HCT116 (cell line): ENCODE data around the gene CFAP97. TPM values are rescaled to one million over a fixed set of nuclear protein-coding genes. Genes with fewer than 3 reads are reported as not detected.

Experiments used
- ATAC-seq: fragments of 200-7000 bp; cut with Tn5 transposase; 2 replicates; pipeline ENCODE4 v1.9.1; 2020; ENCODE audit warnings: mild to moderate bottlenecking, moderate library complexity
- BruUV-seq: library from RNA; stranded (reverse); fragments of 400-500 nt; replicated peaks from 2 replicates; lab custom pipeline; 2021; lab: Mats Ljungman, UMichigan
- CTCF ChIA-PET: fragments of 300-600 bp; sonication (Branson Sonifier 250); formaldehyde crosslinking; loops from one replicate; lab custom pipeline; 2021; ENCODE audit warnings: antibody characterized with exemption; lab: Charles Lee
- POLR2A ChIA-PET: fragments of 300-600, 350-600 bp; sonication (Branson Sonifier 250); formaldehyde crosslinking; loops from one replicate; lab custom pipeline; 2021; ENCODE audit warnings: antibody characterized with exemption; lab: Charles Lee
- RAD21 ChIA-PET, 2 experiments: fragments of 300-600 bp; sonication (Branson Sonifier 250); formaldehyde crosslinking; loops; one replicate each; lab custom pipeline; 2023; ENCODE audit warnings: low total read pairs in 2 of 2; ENCODE audit not compliant: uncharacterized antibody in 2 of 2, unreplicated experiment in 2 of 2, low non-redundant PET in 1 of 2; lab: Charles Lee
- DNase-seq: peaks from one replicate; pipeline ENCODE4 v3.0.0-alpha.2; 2010; ENCODE audit warnings: low read depth, low spot score
- H2AFZ ChIP-seq: fragments of 200-600 bp; shearing (Covaris generic), sonication (generic); 2 replicates; pipeline ENCODE4 v1.6.1; 2017; ENCODE audit warnings: low read depth, mixed run types, mixed read lengths, antibody characterized with exemption, low read length; ENCODE audit not compliant: poor library complexity, severe bottlenecking
- H3K27ac ChIP-seq: 2 replicates; pipeline ENCODE4 v1.5.1; 2012; ENCODE audit warnings: low read depth, low read length
- H3K27me3 ChIP-seq: fragments of 200-600 bp; sonication (generic); 2 replicates; pipeline ENCODE4 v1.6.1; 2016; ENCODE audit warnings: mixed run types, low read length, mixed read lengths; ENCODE audit not compliant: insufficient read depth
- H3K36me3 ChIP-seq, 2 experiments: fragments of 200-500 bp in 1 of 2; fragments of 200-600 bp in 1 of 2; sonication (Bioruptor generic) in 1 of 2; sonication (generic) in 1 of 2; 2 replicates each; pipeline versions ENCODE4 v1.5.1 to v1.6.1; 2014 to 2016; ENCODE audit warnings: low read length in 2 of 2, inconsistent platforms in 1 of 2, mixed read lengths in 1 of 2, mixed run types in 1 of 2; ENCODE audit not compliant: insufficient read depth in 2 of 2, control insufficient read depth in 1 of 2
- H3K4me1 ChIP-seq, 2 experiments: fragments of 200-600 bp in 1 of 2; sonication (generic) in 1 of 2; 2 replicates each; pipeline versions ENCODE4 v1.5.1 to v1.6.1; 2012 to 2017; ENCODE audit warnings: low read length in 2 of 2, inconsistent platforms in 1 of 2, mild to moderate bottlenecking in 1 of 2, mixed read lengths in 1 of 2, mixed run types in 1 of 2, moderate library complexity in 1 of 2; ENCODE audit not compliant: insufficient read depth in 2 of 2, control insufficient read depth in 1 of 2
- H3K4me2 ChIP-seq: fragments of 200-600 bp; sonication (generic); 2 replicates; pipeline ENCODE4 v1.6.1; 2017; ENCODE audit warnings: mixed run types, low read length, mixed read lengths
- H3K4me3 ChIP-seq, 2 experiments: fragments of 200-600 bp in 1 of 2; sonication (generic) in 1 of 2; replicated peaks in 1 of 2; 2 replicates each; pipeline ENCODE4 v1.5.1; 2011 to 2016; ENCODE audit warnings: low read length in 2 of 2, control low read depth in 1 of 2, low read depth in 1 of 2, mild to moderate bottlenecking in 1 of 2, mixed read lengths in 1 of 2, mixed run types in 1 of 2
- H3K79me2 ChIP-seq: fragments of 200-600 bp; sonication (generic); 2 replicates; pipeline ENCODE4 v1.6.1; 2017; ENCODE audit warnings: mild to moderate bottlenecking, mixed run types, low read length, moderate library complexity, mixed read lengths; ENCODE audit not compliant: insufficient read depth
- H3K9ac ChIP-seq: fragments of 200-600 bp; sonication (generic); 2 replicates; pipeline ENCODE4 v1.6.1; 2016; ENCODE audit warnings: low read length, mixed read lengths
- H3K9me2 ChIP-seq: fragments of 200-600 bp; sonication (generic), shearing (Covaris generic); 2 replicates; pipeline ENCODE4 v1.6.1; 2017; ENCODE audit warnings: mixed run types, mild to moderate bottlenecking, moderate library complexity; ENCODE audit not compliant: insufficient read depth
- H3K9me3 ChIP-seq, 2 experiments: fragments of 200-500 bp in 1 of 2; fragments of 200-600 bp in 1 of 2; sonication (Bioruptor generic) in 1 of 2; sonication (generic) in 1 of 2; 2 replicates each; pipeline ENCODE4 v1.6.1; 2014 to 2017; ENCODE audit warnings: low read length in 2 of 2, mixed read lengths in 2 of 2, inconsistent platforms in 1 of 2, low read depth in 1 of 2, mild to moderate bottlenecking in 1 of 2, mixed run types in 1 of 2, moderate library complexity in 1 of 2; ENCODE audit not compliant: control insufficient read depth in 1 of 2, insufficient read depth in 1 of 2
- H4K20me1 ChIP-seq: fragments of 200-600 bp; sonication (generic), shearing (Covaris generic); 2 replicates; pipeline ENCODE4 v1.6.1; 2017; ENCODE audit warnings: mixed run types, mild to moderate bottlenecking, moderate library complexity; ENCODE audit not compliant: insufficient read depth
- CBX3 ChIP-seq: IDR thresholded peaks from 2 replicates; pipeline ENCODE4 v1.6.1; 2012; ENCODE audit warnings: low read depth
- EZH2phosphoT487 ChIP-seq: fragments of 200-600 bp; IDR thresholded peaks from 2 replicates; pipeline ENCODE4 v1.6.1; 2018; ENCODE audit warnings: antibody characterized with exemption, borderline replicate concordance
- FOSL1 ChIP-seq: IDR thresholded peaks from 2 replicates; pipeline ENCODE4 v1.6.1; 2012; ENCODE audit warnings: low read depth
- JUND ChIP-seq: IDR thresholded peaks from 2 replicates; pipeline ENCODE4 v1.6.1; 2012
- POLR2AphosphoS5 ChIP-seq: IDR thresholded peaks from 2 replicates; pipeline ENCODE4 v1.6.1; 2011; ENCODE audit warnings: mild to moderate bottlenecking, low read depth, low read length, moderate library complexity
- SRF ChIP-seq: IDR thresholded peaks from 2 replicates; pipeline ENCODE4 v1.6.1; 2012; ENCODE audit warnings: low read depth
- TCF7L2 ChIP-seq: IDR thresholded peaks from 2 replicates; pipeline ENCODE4 v1.7.0; 2011; ENCODE audit warnings: borderline replicate concordance, inconsistent platforms; ENCODE audit not compliant: insufficient read depth, insufficient read length; ENCODE audit errors: extremely low read depth
- ZFX ChIP-seq: fragments of 450-650 bp; IDR thresholded peaks from 2 replicates; pipeline ENCODE4 v1.6.1; 2017
- ZNF274 ChIP-seq: fragments of 200-500 bp; sonication (Bioruptor generic); IDR thresholded peaks from 2 replicates; pipeline ENCODE4 v1.6.1; 2014; ENCODE audit warnings: mild to moderate bottlenecking, low read depth, low read length, inconsistent platforms
- intact Hi-C: fragments of 100-400 bp; cut with micrococcal nuclease; formaldehyde crosslinking; loops from 2 replicates; pipeline ENCODE4 v1.10.0; 2022
- total RNA-seq: library from RNA; stranded (reverse); gene quantifications from one replicate; pipeline ENCODE4 v1.2.1, GENCODE V29; 2021; ENCODE audit not compliant: unreplicated experiment
- TF ChIP-seq, protein P1 (sequence below), 3 experiments: fragments of 200-600 bp in 1 of 3; sonication (generic) in 1 of 3; IDR thresholded peaks in 2 of 3; conservative IDR thresholded peaks in 1 of 3; 2 replicates each; pipeline ENCODE4 v1.5.1; 2012 to 2017; ENCODE audit warnings: low read depth in 2 of 3, low read length in 2 of 3, antibody characterized with exemption in 1 of 3, borderline replicate concordance in 1 of 3, control low read depth in 1 of 3, mild to moderate bottlenecking in 1 of 3, mixed read lengths in 1 of 3, mixed run types in 1 of 3, moderate library complexity in 1 of 3; ENCODE audit not compliant: insufficient read depth in 1 of 3
- TF ChIP-seq, protein P2 (sequence below): IDR thresholded peaks from 2 replicates; pipeline ENCODE4 v1.6.1; 2012; ENCODE audit warnings: low read depth

CFAP97 gene
- total RNA-seq, 1 experiment from 2014 or later: 57.7 TPM

DNA sequence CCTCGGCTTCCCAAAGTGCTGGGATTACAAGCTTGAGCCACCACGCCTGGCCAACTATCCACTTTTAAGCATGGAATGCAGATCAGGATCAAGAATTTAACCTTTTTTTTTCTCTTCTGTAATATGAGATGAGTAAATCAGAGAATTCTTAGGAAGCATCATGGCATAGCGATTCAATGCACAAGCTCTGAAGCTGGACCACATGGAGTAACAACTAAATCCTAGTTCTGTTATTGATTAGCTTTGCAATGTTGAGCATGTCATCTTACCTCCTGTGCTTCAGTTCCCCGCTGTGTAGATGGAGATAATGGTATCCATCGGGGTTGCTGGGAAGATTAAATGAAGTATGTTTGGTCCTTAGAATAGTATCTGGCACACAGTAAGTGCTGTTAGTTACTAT, 3.7 kb upstream of the CFAP97 start:
- H3K4me2 ChIP-seq: no peak overlapping the region
- peaks cover 32% of the 10 kb centered on the region for H3K79me2 ChIP-seq
- RAD21 ChIA-PET: no interaction called here
- H3K4me3 ChIP-seq: no peak overlapping the region
- no TSS peak for BruUV-seq
- no peak overlapping the region for H3K27ac ChIP-seq
- ATAC-seq: no peak
- TF ChIP-seq, protein P1, sequence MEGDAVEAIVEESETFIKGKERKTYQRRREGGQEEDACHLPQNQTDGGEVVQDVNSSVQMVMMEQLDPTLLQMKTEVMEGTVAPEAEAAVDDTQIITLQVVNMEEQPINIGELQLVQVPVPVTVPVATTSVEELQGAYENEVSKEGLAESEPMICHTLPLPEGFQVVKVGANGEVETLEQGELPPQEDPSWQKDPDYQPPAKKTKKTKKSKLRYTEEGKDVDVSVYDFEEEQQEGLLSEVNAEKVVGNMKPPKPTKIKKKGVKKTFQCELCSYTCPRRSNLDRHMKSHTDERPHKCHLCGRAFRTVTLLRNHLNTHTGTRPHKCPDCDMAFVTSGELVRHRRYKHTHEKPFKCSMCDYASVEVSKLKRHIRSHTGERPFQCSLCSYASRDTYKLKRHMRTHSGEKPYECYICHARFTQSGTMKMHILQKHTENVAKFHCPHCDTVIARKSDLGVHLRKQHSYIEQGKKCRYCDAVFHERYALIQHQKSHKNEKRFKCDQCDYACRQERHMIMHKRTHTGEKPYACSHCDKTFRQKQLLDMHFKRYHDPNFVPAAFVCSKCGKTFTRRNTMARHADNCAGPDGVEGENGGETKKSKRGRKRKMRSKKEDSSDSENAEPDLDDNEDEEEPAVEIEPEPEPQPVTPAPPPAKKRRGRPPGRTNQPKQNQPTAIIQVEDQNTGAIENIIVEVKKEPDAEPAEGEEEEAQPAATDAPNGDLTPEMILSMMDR (IDR thresholded peaks at IDR 0.05 in 2 of 3, conservative IDR thresholded peaks at IDR 0.05 in 1 of 3; ENCODE audit: borderline replicate concordance in 1 of 3, insufficient read depth in 1 of 3, low read depth in 2 of 3, low read length in 2 of 3): no peak
- TF ChIP-seq ZFX (no peak), JUND (no peak)
- no peaks in the 10 kb centered on the region for H3K27me3 ChIP-seq
- DNase-seq: no peak
- no peaks in the 10 kb centered on the region for H3K9me3 ChIP-seq
- no peaks in the 10 kb centered on the region for H3K36me3 ChIP-seq
- H2AFZ ChIP-seq: no peak overlapping the region
- intact Hi-C loops: no loop called here
- H4K20me1 ChIP-seq: no peaks in the 10 kb centered on the region
- no peak overlapping the region for H3K9ac ChIP-seq
- no peaks in the 10 kb centered on the region for H3K9me2 ChIP-seq
- CTCF ChIA-PET: no interaction called here
- POLR2A ChIA-PET: no interaction called here
- peaks cover 30 to 42% of the 10 kb centered on the region in 2 experiments for H3K4me1 ChIP-seq

DNA sequence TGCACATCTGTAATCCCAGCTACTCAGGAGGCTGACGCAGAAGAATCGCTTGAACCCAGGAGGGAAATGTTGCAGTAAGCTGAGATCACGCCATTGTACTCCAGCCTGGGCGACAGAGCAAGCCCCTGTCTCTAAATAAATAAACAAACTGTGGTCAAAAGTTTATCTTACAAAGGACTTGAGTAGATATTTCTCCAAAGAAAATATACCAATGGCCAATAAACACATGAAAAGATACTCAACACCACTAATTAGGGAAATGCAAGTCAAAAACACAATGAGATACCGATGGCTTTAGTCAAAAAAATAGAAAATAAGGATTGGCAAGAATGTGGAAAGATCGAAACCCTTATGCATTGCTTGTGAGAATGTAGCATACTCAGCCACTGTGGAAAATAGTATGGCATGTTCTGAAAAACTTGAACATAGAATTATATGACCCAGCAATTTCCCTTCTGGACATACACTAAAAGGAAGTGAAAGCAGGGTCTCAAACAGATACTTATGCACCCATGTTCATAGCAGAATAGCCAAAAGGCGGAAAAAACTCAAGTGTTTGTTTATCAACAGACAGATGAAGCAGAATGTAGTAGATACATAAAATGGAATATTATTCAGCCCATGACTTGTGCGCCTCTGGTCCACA, 2.0 kb upstream of the CFAP97 start:
- DNase-seq (no peak), ATAC-seq (no peak)
- intact Hi-C loops: loop anchor here (2.0 kb wide), 1 partner anchor 99 kb away; no protein-coding TSS in a partner anchor
- Histone ChIP-seq H2AFZ (no peak overlapping the region), H3K4me3 (no peak overlapping the region), H3K27me3 (no peaks in the 10 kb centered on the region), H3K9me2 (no peaks in the 10 kb centered on the region), H3K36me3 (no peaks in the 10 kb centered on the region), H3K9me3 (no peaks in the 10 kb centered on the region), H3K27ac (no peak overlapping the region), H3K4me2 (no peak overlapping the region), H3K4me1 (peaks cover 33 to 48% of the 10 kb centered on the region in 2 experiments), H3K79me2 (peaks cover 31% of the 10 kb centered on the region), H3K9ac (no peak overlapping the region), H4K20me1 (no peaks in the 10 kb centered on the region)
- no TSS peak for BruUV-seq
- POLR2A ChIA-PET: no interaction called here
- RAD21 ChIA-PET: no interaction called here
- CTCF ChIA-PET: no interaction called here
- TF ChIP-seq ZNF274: no peak
- TF ChIP-seq EZH2phosphoT487: no peak
- no peak for TF ChIP-seq ZFX
- no peak for TF ChIP-seq CBX3
- TF ChIP-seq, protein P2, sequence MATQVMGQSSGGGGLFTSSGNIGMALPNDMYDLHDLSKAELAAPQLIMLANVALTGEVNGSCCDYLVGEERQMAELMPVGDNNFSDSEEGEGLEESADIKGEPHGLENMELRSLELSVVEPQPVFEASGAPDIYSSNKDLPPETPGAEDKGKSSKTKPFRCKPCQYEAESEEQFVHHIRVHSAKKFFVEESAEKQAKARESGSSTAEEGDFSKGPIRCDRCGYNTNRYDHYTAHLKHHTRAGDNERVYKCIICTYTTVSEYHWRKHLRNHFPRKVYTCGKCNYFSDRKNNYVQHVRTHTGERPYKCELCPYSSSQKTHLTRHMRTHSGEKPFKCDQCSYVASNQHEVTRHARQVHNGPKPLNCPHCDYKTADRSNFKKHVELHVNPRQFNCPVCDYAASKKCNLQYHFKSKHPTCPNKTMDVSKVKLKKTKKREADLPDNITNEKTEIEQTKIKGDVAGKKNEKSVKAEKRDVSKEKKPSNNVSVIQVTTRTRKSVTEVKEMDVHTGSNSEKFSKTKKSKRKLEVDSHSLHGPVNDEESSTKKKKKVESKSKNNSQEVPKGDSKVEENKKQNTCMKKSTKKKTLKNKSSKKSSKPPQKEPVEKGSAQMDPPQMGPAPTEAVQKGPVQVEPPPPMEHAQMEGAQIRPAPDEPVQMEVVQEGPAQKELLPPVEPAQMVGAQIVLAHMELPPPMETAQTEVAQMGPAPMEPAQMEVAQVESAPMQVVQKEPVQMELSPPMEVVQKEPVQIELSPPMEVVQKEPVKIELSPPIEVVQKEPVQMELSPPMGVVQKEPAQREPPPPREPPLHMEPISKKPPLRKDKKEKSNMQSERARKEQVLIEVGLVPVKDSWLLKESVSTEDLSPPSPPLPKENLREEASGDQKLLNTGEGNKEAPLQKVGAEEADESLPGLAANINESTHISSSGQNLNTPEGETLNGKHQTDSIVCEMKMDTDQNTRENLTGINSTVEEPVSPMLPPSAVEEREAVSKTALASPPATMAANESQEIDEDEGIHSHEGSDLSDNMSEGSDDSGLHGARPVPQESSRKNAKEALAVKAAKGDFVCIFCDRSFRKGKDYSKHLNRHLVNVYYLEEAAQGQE: no peak
- no peak for TF ChIP-seq TCF7L2
- no peak for TF ChIP-seq SRF
- TF ChIP-seq POLR2AphosphoS5: no peak
- no peak for TF ChIP-seq FOSL1
- TF ChIP-seq, protein P1 (IDR thresholded peaks at IDR 0.05 in 2 of 3, conservative IDR thresholded peaks at IDR 0.05 in 1 of 3; ENCODE audit: borderline replicate concordance in 1 of 3, insufficient read depth in 1 of 3, low read depth in 2 of 3, low read length in 2 of 3): no peak
